NCI-H460 (cell line): ENCODE measurements around the gene ZNF385C. TPM values are rescaled to one million over a fixed set of nuclear protein-coding genes. Genes with fewer than 3 reads are reported as not detected.

Source experiments
- DNase-seq: peaks from one replicate; pipeline ENCODE4 v3.0.0-alpha.2; 2016; ENCODE audit warnings: low read depth; ENCODE audit errors: extremely low read depth
- total RNA-seq: library from RNA; depleted of rRNA; stranded (reverse); fragments of >200 nt; shearing (Covaris generic); gene quantifications from 2 replicates; pipeline ENCODE4 v1.2.3, GENCODE V29; 2014

ZNF385C gene
- total RNA-seq, 1 experiment from 2014 or later, result 0.10 TPM

DNA sequence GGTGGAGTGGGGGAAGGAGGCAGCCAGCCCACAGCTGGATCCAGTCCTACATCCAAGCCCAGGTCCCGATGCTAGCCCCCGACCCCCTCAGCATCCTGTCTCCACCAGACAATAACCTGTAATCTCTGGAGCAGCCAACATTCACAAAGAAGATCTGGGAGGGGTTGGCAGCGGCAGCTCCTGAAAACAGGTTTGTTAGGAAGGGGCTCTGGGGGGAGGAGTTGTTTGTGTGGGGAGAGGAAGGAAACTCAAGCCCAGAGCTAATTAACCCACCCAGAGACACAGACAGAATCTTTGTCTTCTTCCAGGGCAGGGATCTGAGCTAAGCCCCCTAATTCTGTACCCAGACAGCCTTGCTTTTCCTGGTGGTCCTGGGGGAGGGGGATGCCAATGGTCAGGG is 43.2 kb downstream of the ZNF385C start:
- DNase-seq, result no peak

- no peak for DNase-seq
Measured at GRCh38 chr17:42053731-42054500, 44.4 kb downstream of the ZNF385C start.

- no peak for DNase-seq
Measured at GRCh38 chr17:42052346-42052877, 45.9 kb downstream of the ZNF385C start.

DNA sequence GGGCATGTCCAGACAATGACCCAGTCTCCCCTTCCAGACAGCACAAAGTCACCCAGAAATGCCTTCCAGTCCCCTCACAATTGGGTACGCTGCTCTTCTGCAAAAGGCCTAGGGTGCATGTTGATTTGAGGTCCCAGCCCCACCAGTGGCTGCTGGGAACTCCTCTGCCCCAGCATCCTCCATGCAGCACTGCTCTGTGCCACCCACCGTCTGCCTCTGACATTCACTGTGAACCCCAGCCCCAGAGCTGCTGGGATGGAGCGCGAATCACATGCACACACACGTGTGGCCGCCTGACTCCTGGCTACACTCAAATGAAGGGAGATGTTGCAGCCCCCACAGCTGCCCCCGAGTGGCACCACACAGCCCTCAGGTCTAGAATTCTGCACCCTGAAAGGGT is 46.6 kb downstream of the ZNF385C start:
- DNase-seq, result no peak

DNA sequence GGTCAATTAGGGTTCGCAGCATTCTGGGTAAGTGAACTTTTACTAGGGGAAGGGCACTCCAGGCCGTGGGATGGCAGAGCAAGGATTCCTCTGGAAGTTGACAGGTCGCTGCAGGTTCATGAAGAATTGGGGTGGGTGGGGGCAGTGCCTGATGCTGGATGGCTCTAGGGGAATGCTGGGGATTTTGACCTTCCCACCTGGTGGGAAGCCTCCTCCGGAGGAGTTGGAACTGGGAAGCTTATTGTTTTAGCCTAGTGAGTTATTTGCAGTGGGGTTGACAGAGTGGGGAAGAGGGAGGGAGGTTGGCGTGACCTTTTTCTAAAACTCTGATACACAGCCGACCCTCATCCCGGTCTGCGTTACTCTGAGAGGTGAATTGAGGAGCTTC is 47.3 kb downstream of the ZNF385C start:
- DNase-seq, result no peak

DNA sequence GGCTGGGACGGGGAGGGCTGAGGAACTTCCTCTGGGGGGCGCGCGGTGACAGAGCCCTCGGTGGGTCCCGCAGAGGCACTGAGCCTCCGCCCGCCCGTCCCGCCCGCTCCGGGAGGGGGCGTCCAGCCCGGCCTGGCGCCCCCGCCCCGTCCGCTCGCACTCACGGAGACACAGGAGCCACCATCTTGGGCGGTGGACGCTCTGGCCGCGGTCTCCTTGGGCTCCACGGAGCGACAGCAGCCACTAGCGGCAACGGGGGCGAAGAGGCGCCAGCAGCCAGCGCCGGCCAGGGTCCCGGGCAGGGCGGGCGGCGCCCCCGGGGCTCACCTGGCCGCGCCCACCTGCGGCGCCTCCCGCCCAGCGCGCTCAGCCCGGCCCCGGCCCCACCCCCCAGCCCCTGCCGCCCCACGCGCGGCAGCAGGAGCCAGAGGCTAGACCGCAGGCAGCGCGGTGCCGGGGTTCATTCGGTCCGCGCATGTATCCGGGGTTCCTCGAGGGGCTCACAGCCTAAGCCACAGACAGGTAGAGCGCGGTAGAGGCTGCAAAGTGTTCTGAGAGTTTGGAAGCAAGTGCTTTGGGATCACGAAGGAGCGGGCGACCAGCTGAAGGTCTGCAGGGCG is 47.8 kb downstream of the ZNF385C start, which contains the start of gene C17orf113:
Gene C17orf113, minus strand, starts transcription at position 209 of the 620 bp plus-strand sequence. CDS start 7,225 bp downstream, outside the sequence.
- DNase-seq, result peak; percentile 50

DNA sequence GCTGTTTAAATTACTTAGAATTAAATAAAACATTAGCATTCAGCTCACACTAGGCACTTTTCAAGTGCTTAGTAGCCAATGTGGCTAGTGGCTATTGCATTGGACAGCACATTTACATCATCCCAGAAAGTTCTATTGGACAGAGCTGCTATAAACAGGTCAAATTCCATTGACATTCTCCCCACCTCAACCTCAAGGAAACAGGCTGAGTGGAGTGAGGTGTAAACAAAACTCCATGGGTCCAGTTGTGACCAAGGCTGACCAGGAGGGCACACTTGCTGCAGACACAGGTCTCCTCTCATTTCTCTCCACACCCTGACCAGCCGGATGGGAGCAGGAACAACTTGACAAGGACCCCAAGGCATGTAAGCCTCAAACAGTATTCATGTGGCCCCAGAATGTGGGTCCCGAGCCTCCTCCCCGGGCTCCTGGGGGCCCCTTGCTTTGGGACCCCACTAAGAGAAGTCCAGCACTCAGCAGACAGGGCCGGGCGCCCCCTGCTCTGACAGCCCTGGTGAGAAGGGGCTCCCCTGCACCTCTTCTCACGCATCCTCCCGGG is 48.4 kb downstream of the ZNF385C start:
- DNase-seq, result no peak

DNA sequence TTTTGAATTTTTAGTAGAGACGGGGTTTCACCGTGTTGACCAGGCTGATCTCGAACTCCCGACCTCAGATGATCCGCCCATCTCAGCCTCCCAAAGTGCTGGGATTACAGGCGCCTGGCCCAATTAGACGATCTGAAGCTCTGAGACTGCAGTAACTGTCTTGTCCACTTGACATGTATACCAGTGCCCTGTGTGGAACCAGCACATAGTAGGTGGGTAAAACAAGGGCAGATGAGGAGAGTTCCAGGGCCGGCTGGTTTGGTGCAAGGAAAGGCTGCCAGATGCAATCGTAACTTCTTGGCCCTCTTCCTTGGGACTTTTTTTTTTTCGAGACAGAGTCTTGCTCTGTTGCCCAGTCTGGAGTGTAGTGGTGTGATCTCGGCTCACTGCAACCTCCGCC is 50.9 kb downstream of the ZNF385C start:
- no peak for DNase-seq

GRCh38 chr17:42045719-42046118 is 52.6 kb downstream of the ZNF385C start:
- no peak for DNase-seq

GRCh38 chr17:42042598-42043319 is 55.5 kb downstream of the ZNF385C start:
- DNase-seq, result no peak

DNA sequence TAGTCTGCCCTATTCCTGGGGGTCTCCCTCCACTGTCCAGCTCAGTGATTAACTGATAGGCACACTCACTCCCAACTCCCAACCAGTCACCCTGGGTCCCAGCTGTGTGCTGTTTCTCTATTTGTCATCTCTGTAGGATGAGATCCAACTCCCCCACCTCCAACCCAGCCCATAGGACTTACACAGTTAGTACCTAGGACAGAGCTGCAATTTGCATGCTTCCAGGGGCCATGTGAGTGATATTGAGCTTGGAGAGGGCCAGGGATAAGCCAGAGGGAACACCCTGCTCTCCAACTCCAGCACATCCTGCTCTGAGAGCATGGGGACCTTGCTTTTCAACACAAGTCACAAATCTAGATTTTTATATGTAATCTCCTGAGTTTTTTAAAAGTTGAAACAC is 56.7 kb downstream of the ZNF385C start:
- DNase-seq, result no peak

GRCh38 chr17:42040818-42041217 is 57.5 kb downstream of the ZNF385C start:
- no peak for DNase-seq

DNA sequence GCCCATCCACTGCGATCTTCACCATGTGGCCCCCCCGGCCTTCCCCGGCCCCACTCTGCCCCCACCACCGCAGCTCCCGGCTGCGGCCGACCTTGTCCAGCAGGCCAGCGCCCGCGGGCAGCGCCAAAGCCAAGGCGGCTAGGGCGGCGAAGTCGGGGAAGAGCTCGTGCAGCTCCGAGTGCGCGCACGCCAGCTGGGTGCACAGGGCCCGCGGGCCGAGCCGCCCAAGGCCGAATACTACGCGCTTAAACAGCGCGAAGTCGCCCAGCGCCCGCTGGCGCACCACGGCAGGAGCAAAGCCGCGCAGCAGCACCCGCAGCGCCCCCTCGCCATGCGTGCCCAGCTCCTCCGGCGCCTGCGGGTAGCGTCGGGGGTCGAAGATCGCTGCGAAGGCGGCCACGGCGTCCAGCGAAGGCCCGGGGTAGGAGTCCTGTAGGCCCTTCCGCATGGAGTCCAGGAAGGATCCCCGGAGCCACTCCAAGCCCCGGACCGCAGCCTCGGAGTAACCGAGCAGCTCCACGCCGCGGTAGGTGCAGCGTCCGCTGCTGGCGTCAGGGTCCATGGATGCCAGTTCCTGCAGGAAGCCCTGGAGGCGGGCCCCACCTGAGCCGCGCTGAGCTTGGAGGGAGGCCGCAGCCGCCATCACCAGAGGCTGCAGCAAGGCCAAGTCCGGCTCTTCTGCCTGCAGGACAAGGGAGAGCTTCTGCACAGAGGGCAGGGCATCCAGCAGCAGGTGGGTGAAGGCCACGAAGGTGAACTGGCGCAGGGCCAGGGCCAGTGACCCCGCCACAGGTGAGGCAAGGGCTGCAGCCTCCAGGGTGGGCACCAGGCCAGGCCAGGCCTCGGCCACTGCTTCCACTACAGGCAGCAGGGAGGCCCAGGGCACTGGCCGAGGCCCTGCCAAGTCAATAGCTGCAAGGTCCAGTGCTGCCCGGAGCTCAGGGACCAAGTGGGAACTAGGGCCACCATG is 58.2 kb downstream of the ZNF385C start:
- DNase-seq, result no peak

- DNase-seq, result no peak
Measured at GRCh38 chr17:42038221-42038973, 59.9 kb downstream of the ZNF385C start.

DNA sequence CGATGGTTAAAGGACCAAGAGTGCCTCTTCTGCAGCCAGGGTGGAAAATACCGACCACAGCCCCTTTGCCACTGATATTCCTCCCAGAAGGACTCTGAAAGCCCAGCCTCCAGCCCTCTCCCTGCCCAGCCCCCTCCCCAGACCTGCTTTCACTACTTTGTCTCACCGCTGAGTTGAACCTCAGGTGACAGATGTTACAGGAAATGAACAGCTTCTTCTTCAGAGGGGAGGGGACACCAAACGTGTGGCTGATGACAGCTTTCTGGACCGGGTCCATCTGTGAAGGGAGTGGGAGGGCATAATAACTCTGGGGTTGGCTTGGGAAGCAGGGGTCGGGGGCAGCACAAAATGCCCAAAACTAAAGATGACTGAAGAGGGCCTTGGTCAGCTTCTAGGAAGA is 64.2 kb downstream of the ZNF385C start:
- DNase-seq, result no peak

- DNase-seq, result no peak
Measured at GRCh38 chr17:42031584-42031983, 66.7 kb downstream of the ZNF385C start.

- no peak for DNase-seq
Measured at GRCh38 chr17:42028791-42029127, 69.5 kb downstream of the ZNF385C start.

- DNase-seq, result no peak
Measured at GRCh38 chr17:42027961-42028790, 70.1 kb downstream of the ZNF385C start.

GRCh38 chr17:42027590-42027889 is 70.7 kb downstream of the ZNF385C start:
- DNase-seq, result no peak
